HCT116 (cell line): ENCODE results near the gene CALD1. TPM values are rescaled to one million over a fixed set of nuclear protein-coding genes. Genes with fewer than 3 reads are reported as not detected.

Experiments
- ATAC-seq: fragments of 200-7000 bp; cut with Tn5 transposase; 2 replicates; pipeline ENCODE4 v1.9.1; 2020; ENCODE audit warnings: mild to moderate bottlenecking, moderate library complexity
- BruUV-seq: library from RNA; stranded (reverse); fragments of 400-500 nt; replicated peaks from 2 replicates; lab custom pipeline; 2021; lab: Mats Ljungman, UMichigan
- CTCF ChIA-PET: fragments of 300-600 bp; sonication (Branson Sonifier 250); formaldehyde crosslinking; loops from one replicate; lab custom pipeline; 2021; ENCODE audit warnings: antibody characterized with exemption; lab: Charles Lee
- POLR2A ChIA-PET: fragments of 300-600, 350-600 bp; sonication (Branson Sonifier 250); formaldehyde crosslinking; loops from one replicate; lab custom pipeline; 2021; ENCODE audit warnings: antibody characterized with exemption; lab: Charles Lee
- RAD21 ChIA-PET, 2 experiments: fragments of 300-600 bp; sonication (Branson Sonifier 250); formaldehyde crosslinking; loops; one replicate each; lab custom pipeline; 2023; ENCODE audit warnings: low total read pairs in 2 of 2; ENCODE audit not compliant: uncharacterized antibody in 2 of 2, unreplicated experiment in 2 of 2, low non-redundant PET in 1 of 2; lab: Charles Lee
- DNase-seq: peaks from one replicate; pipeline ENCODE4 v3.0.0-alpha.2; 2010; ENCODE audit warnings: low read depth, low spot score
- H2AFZ ChIP-seq: fragments of 200-600 bp; shearing (Covaris generic), sonication (generic); 2 replicates; pipeline ENCODE4 v1.6.1; 2017; ENCODE audit warnings: low read depth, mixed run types, mixed read lengths, antibody characterized with exemption, low read length; ENCODE audit not compliant: poor library complexity, severe bottlenecking
- H3K27ac ChIP-seq: 2 replicates; pipeline ENCODE4 v1.5.1; 2012; ENCODE audit warnings: low read depth, low read length
- H3K27me3 ChIP-seq: fragments of 200-600 bp; sonication (generic); 2 replicates; pipeline ENCODE4 v1.6.1; 2016; ENCODE audit warnings: mixed run types, low read length, mixed read lengths; ENCODE audit not compliant: insufficient read depth
- H3K36me3 ChIP-seq, 2 experiments: fragments of 200-500 bp in 1 of 2; fragments of 200-600 bp in 1 of 2; sonication (Bioruptor generic) in 1 of 2; sonication (generic) in 1 of 2; 2 replicates each; pipeline versions ENCODE4 v1.5.1 to v1.6.1; 2014 to 2016; ENCODE audit warnings: low read length in 2 of 2, inconsistent platforms in 1 of 2, mixed read lengths in 1 of 2, mixed run types in 1 of 2; ENCODE audit not compliant: insufficient read depth in 2 of 2, control insufficient read depth in 1 of 2
- H3K4me1 ChIP-seq, 2 experiments: fragments of 200-600 bp in 1 of 2; sonication (generic) in 1 of 2; 2 replicates each; pipeline versions ENCODE4 v1.5.1 to v1.6.1; 2012 to 2017; ENCODE audit warnings: low read length in 2 of 2, inconsistent platforms in 1 of 2, mild to moderate bottlenecking in 1 of 2, mixed read lengths in 1 of 2, mixed run types in 1 of 2, moderate library complexity in 1 of 2; ENCODE audit not compliant: insufficient read depth in 2 of 2, control insufficient read depth in 1 of 2
- H3K4me2 ChIP-seq: fragments of 200-600 bp; sonication (generic); 2 replicates; pipeline ENCODE4 v1.6.1; 2017; ENCODE audit warnings: mixed run types, low read length, mixed read lengths
- H3K4me3 ChIP-seq, 2 experiments: fragments of 200-600 bp in 1 of 2; sonication (generic) in 1 of 2; replicated peaks in 1 of 2; 2 replicates each; pipeline ENCODE4 v1.5.1; 2011 to 2016; ENCODE audit warnings: low read length in 2 of 2, control low read depth in 1 of 2, low read depth in 1 of 2, mild to moderate bottlenecking in 1 of 2, mixed read lengths in 1 of 2, mixed run types in 1 of 2
- H3K79me2 ChIP-seq: fragments of 200-600 bp; sonication (generic); 2 replicates; pipeline ENCODE4 v1.6.1; 2017; ENCODE audit warnings: mild to moderate bottlenecking, mixed run types, low read length, moderate library complexity, mixed read lengths; ENCODE audit not compliant: insufficient read depth
- H3K9ac ChIP-seq: fragments of 200-600 bp; sonication (generic); 2 replicates; pipeline ENCODE4 v1.6.1; 2016; ENCODE audit warnings: low read length, mixed read lengths
- H3K9me2 ChIP-seq: fragments of 200-600 bp; sonication (generic), shearing (Covaris generic); 2 replicates; pipeline ENCODE4 v1.6.1; 2017; ENCODE audit warnings: mixed run types, mild to moderate bottlenecking, moderate library complexity; ENCODE audit not compliant: insufficient read depth
- H3K9me3 ChIP-seq, 2 experiments: fragments of 200-500 bp in 1 of 2; fragments of 200-600 bp in 1 of 2; sonication (Bioruptor generic) in 1 of 2; sonication (generic) in 1 of 2; 2 replicates each; pipeline ENCODE4 v1.6.1; 2014 to 2017; ENCODE audit warnings: low read length in 2 of 2, mixed read lengths in 2 of 2, inconsistent platforms in 1 of 2, low read depth in 1 of 2, mild to moderate bottlenecking in 1 of 2, mixed run types in 1 of 2, moderate library complexity in 1 of 2; ENCODE audit not compliant: control insufficient read depth in 1 of 2, insufficient read depth in 1 of 2
- H4K20me1 ChIP-seq: fragments of 200-600 bp; sonication (generic), shearing (Covaris generic); 2 replicates; pipeline ENCODE4 v1.6.1; 2017; ENCODE audit warnings: mixed run types, mild to moderate bottlenecking, moderate library complexity; ENCODE audit not compliant: insufficient read depth
- CBX3 ChIP-seq: IDR thresholded peaks from 2 replicates; pipeline ENCODE4 v1.6.1; 2012; ENCODE audit warnings: low read depth
- EGR1 ChIP-seq: IDR thresholded peaks from 2 replicates; pipeline ENCODE4 v1.6.1; 2012; ENCODE audit warnings: low read depth
- ELF1 ChIP-seq: IDR thresholded peaks from 2 replicates; pipeline ENCODE4 v1.6.1; 2012; ENCODE audit warnings: low read depth, borderline replicate concordance
- EZH2 ChIP-seq: fragments of 200-600 bp; sonication (generic); IDR thresholded peaks from 2 replicates; pipeline ENCODE4 v1.6.1; 2017; ENCODE audit warnings: antibody characterized with exemption, mixed run types
- EZH2phosphoT487 ChIP-seq: fragments of 200-600 bp; IDR thresholded peaks from 2 replicates; pipeline ENCODE4 v1.6.1; 2018; ENCODE audit warnings: antibody characterized with exemption, borderline replicate concordance
- FOSL1 ChIP-seq: IDR thresholded peaks from 2 replicates; pipeline ENCODE4 v1.6.1; 2012; ENCODE audit warnings: low read depth
- JUND ChIP-seq: IDR thresholded peaks from 2 replicates; pipeline ENCODE4 v1.6.1; 2012
- POLR2A ChIP-seq: IDR thresholded peaks from 2 replicates; pipeline ENCODE4 v1.7.0; 2011; ENCODE audit warnings: borderline replicate concordance; ENCODE audit not compliant: insufficient read depth, insufficient read length; ENCODE audit errors: extremely low read depth
- RAD21 ChIP-seq: IDR thresholded peaks from 2 replicates; pipeline ENCODE4 v1.6.1; 2012; ENCODE audit warnings: low read depth, mild to moderate bottlenecking
- SIN3A ChIP-seq: IDR thresholded peaks from 2 replicates; pipeline ENCODE4 v1.6.1; 2012; ENCODE audit warnings: low read depth
- SP1 ChIP-seq: IDR thresholded peaks from 2 replicates; pipeline ENCODE4 v1.6.1; 2012; ENCODE audit warnings: low read depth
- TCF7L2 ChIP-seq: IDR thresholded peaks from 2 replicates; pipeline ENCODE4 v1.7.0; 2011; ENCODE audit warnings: borderline replicate concordance, inconsistent platforms; ENCODE audit not compliant: insufficient read depth, insufficient read length; ENCODE audit errors: extremely low read depth
- YY1 ChIP-seq: IDR thresholded peaks from 2 replicates; pipeline ENCODE4 v1.6.1; 2011; ENCODE audit warnings: low read length, low read depth, moderate library complexity, mild to moderate bottlenecking; ENCODE audit not compliant: insufficient replicate concordance; ENCODE audit errors: extremely low read depth
- intact Hi-C: fragments of 100-400 bp; cut with micrococcal nuclease; formaldehyde crosslinking; loops from 2 replicates; pipeline ENCODE4 v1.10.0; 2022
- total RNA-seq: library from RNA; stranded (reverse); gene quantifications from one replicate; pipeline ENCODE4 v1.2.1, GENCODE V29; 2021; ENCODE audit not compliant: unreplicated experiment
- TF ChIP-seq, protein P1 (sequence below): IDR thresholded peaks from 2 replicates; pipeline ENCODE4 v1.6.1; 2012; ENCODE audit warnings: low read depth
- TF ChIP-seq, protein P2 (sequence below), 3 experiments: fragments of 200-600 bp in 1 of 3; sonication (generic) in 1 of 3; IDR thresholded peaks in 2 of 3; conservative IDR thresholded peaks in 1 of 3; 2 replicates each; pipeline ENCODE4 v1.5.1; 2012 to 2017; ENCODE audit warnings: low read depth in 2 of 3, low read length in 2 of 3, antibody characterized with exemption in 1 of 3, borderline replicate concordance in 1 of 3, control low read depth in 1 of 3, mild to moderate bottlenecking in 1 of 3, mixed read lengths in 1 of 3, mixed run types in 1 of 3, moderate library complexity in 1 of 3; ENCODE audit not compliant: insufficient read depth in 1 of 3
- TF ChIP-seq, protein P3 (sequence below): IDR thresholded peaks from 2 replicates; pipeline ENCODE4 v1.6.1; 2012

CALD1 gene
- total RNA-seq, 1 experiment from 2014 or later, result 66.8 TPM

DNA sequence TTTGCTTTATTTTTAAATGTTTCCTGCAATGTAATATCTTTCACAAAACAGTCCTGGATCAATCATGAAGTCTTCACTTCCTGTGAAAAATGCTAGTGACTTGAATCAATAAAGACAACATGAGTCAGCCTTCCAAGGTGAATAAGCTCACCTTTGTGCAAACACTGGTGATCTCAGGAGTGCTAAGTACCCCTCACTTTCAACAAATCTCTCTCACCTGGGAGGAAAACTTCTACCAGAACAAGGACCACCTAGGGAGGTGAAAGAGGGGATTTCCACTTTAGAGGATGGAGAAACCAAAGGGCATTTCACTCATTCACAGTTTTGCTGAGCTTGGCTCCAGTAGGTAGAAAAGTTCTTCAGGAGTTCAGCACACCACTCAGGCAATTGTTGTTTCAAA lies 64.8 kb downstream of the CALD1 start:
- H3K4me3 ChIP-seq, result no peak overlapping the region
- peak; percentile 37; the same call in 1 of the 2 replicates for TF ChIP-seq FOSL1
- no peak for TF ChIP-seq EZH2phosphoT487
- no peak for TF ChIP-seq ELF1
- 0 out of 2 replicates have a peak, but pooled peaks have one; percentile 14 for TF ChIP-seq SP1
- peak; percentile 36; the same call in 1 of the 2 replicates for TF ChIP-seq JUND
- TF ChIP-seq YY1, result no peak
- intact Hi-C loops, result no loop called here
- no peak for DNase-seq
- ATAC-seq, result no peak
- POLR2A ChIA-PET, result no interaction called here
- CTCF ChIA-PET, result no interaction called here
- no peak overlapping the region for H3K9ac ChIP-seq
- no TSS peak for BruUV-seq
- H3K27ac ChIP-seq, result no peak overlapping the region
- H3K4me1 ChIP-seq, result peaks cover 15 to 22% of the 10 kb centered on the region in 2 experiments
- H3K9me3 ChIP-seq, result no peaks in the 10 kb centered on the region
- H4K20me1 ChIP-seq, result no peaks in the 10 kb centered on the region
- RAD21 ChIA-PET, result no interaction called here
- H3K27me3 ChIP-seq, result no peaks in the 10 kb centered on the region
- H2AFZ ChIP-seq, result no peak overlapping the region
- H3K79me2 ChIP-seq, result no peaks in the 10 kb centered on the region
- peak overlapping the region; percentile 3; the same call in 1 of the 2 replicates for H3K4me2 ChIP-seq
- no peaks in the 10 kb centered on the region for H3K9me2 ChIP-seq
- H3K36me3 ChIP-seq, result no peaks in the 10 kb centered on the region

DNA sequence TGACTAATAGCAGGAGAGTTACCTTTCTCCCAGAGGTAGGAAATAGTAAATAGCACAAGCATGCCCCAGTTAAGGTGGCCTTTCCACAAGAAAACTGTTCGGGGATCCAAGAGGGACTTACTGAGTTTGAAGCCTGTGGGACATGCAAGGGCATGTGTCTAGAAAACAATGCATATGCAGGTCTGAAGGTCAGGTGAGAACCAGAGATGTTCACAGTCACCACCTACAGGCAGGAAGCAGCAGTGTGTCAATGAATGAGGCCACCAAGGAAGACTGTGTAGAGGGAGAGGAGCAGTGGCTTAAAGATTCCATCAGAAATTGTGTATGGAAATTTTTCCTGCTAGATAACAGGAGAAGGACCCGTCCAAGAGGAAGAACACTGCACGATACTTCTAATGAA lies 66.0 kb downstream of the CALD1 start:
- H3K27me3 ChIP-seq, result no peaks in the 10 kb centered on the region
- H4K20me1 ChIP-seq, result no peaks in the 10 kb centered on the region
- H3K9me3 ChIP-seq, result no peaks in the 10 kb centered on the region
- no TSS peak for BruUV-seq
- H3K27ac ChIP-seq, result peak overlapping the region; percentile 31; the same call in 1 of the 2 replicates
- peak overlapping the region; percentile 4; the same call in 1 of the 2 replicates for H3K4me2 ChIP-seq
- H3K9ac ChIP-seq, result no peak overlapping the region
- intact Hi-C loops, result no loop called here
- POLR2A ChIA-PET, result no interaction called here
- peak; percentile 99 for ATAC-seq
- no peaks in the 10 kb centered on the region for H3K79me2 ChIP-seq
- no peak overlapping the region for H3K4me3 ChIP-seq
- peak overlapping the region; percentile 34 for H2AFZ ChIP-seq
- DNase-seq, result peak; percentile 38
- RAD21 ChIA-PET, result no interaction called here
- no peaks in the 10 kb centered on the region for H3K36me3 ChIP-seq
- H3K4me1 ChIP-seq, result peaks cover 15 to 22% of the 10 kb centered on the region in 2 experiments
- CTCF ChIA-PET, result no interaction called here
- H3K9me2 ChIP-seq, result no peaks in the 10 kb centered on the region
- TF ChIP-seq SIN3A (no peak), JUND (no peak), EZH2 (no peak), CBX3 (peak; percentile 68; the same call in 1 of the 2 replicates), POLR2A (no peak), EGR1 (no peak), FOSL1 (no peak), ELF1 (no peak), RAD21 (peak; percentile 50), TCF7L2 (no peak)
- TF ChIP-seq, protein P1, sequence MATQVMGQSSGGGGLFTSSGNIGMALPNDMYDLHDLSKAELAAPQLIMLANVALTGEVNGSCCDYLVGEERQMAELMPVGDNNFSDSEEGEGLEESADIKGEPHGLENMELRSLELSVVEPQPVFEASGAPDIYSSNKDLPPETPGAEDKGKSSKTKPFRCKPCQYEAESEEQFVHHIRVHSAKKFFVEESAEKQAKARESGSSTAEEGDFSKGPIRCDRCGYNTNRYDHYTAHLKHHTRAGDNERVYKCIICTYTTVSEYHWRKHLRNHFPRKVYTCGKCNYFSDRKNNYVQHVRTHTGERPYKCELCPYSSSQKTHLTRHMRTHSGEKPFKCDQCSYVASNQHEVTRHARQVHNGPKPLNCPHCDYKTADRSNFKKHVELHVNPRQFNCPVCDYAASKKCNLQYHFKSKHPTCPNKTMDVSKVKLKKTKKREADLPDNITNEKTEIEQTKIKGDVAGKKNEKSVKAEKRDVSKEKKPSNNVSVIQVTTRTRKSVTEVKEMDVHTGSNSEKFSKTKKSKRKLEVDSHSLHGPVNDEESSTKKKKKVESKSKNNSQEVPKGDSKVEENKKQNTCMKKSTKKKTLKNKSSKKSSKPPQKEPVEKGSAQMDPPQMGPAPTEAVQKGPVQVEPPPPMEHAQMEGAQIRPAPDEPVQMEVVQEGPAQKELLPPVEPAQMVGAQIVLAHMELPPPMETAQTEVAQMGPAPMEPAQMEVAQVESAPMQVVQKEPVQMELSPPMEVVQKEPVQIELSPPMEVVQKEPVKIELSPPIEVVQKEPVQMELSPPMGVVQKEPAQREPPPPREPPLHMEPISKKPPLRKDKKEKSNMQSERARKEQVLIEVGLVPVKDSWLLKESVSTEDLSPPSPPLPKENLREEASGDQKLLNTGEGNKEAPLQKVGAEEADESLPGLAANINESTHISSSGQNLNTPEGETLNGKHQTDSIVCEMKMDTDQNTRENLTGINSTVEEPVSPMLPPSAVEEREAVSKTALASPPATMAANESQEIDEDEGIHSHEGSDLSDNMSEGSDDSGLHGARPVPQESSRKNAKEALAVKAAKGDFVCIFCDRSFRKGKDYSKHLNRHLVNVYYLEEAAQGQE, result no peak
- TF ChIP-seq, protein P2, sequence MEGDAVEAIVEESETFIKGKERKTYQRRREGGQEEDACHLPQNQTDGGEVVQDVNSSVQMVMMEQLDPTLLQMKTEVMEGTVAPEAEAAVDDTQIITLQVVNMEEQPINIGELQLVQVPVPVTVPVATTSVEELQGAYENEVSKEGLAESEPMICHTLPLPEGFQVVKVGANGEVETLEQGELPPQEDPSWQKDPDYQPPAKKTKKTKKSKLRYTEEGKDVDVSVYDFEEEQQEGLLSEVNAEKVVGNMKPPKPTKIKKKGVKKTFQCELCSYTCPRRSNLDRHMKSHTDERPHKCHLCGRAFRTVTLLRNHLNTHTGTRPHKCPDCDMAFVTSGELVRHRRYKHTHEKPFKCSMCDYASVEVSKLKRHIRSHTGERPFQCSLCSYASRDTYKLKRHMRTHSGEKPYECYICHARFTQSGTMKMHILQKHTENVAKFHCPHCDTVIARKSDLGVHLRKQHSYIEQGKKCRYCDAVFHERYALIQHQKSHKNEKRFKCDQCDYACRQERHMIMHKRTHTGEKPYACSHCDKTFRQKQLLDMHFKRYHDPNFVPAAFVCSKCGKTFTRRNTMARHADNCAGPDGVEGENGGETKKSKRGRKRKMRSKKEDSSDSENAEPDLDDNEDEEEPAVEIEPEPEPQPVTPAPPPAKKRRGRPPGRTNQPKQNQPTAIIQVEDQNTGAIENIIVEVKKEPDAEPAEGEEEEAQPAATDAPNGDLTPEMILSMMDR (IDR thresholded peaks at IDR 0.05 in 2 of 3, conservative IDR thresholded peaks at IDR 0.05 in 1 of 3; ENCODE audit: borderline replicate concordance in 1 of 3, insufficient read depth in 1 of 3, low read depth in 2 of 3, low read length in 2 of 3), result peak; percentile 20 to 79 (median 64); a peak in 5 of 6 replicates
- TF ChIP-seq, protein P3, sequence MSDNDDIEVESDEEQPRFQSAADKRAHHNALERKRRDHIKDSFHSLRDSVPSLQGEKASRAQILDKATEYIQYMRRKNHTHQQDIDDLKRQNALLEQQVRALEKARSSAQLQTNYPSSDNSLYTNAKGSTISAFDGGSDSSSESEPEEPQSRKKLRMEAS, result peak; percentile 63; the same call in 1 of the 2 replicates
